SW480 (cell line): ENCODE data around the gene MLH3.
A peak's percentile ranks its signal among the peaks of the same experiment; 100 is the strongest.

Experiments used
- DNase-seq: peaks from one replicate; pipeline ENCODE4 v3.0.0-alpha.2; 2016; ENCODE audit warnings: low spot score

The MLH3 gene

GRCh38 chr14:75066691-75067090 lies 15.4 kb upstream of the MLH3 start:
- no peak for DNase-seq

GRCh38 chr14:75064205-75064567 lies 12.9 kb upstream of the MLH3 start:
- DNase-seq, result no peak

- DNase-seq, result peak; percentile 90
These were observed 12.4 kb upstream of the MLH3 start, which contains the start of gene ACYP1 for GRCh38 chr14:75063491-75064204. Gene ACYP1 (minus strand): TSS chr14:75064024. CDS start chr14:75063553, 471 bp downstream.

GRCh38 chr14:75063013-75063412 lies 11.7 kb upstream of the MLH3 start:
- DNase-seq, result peak; percentile 16

GRCh38 chr14:75060420-75060819 lies 9.2 kb upstream of the MLH3 start:
- no peak for DNase-seq

- DNase-seq, result no peak
These were observed 8.4 kb upstream of the MLH3 start for GRCh38 chr14:75059642-75060041.

GRCh38 chr14:75054421-75054820 lies 3.2 kb upstream of the MLH3 start:
- DNase-seq, result no peak

GRCh38 chr14:75053396-75054291 lies 2.4 kb upstream of the MLH3 start:
- DNase-seq, result no peak

- DNase-seq, result no peak
These were observed 261 bp upstream of the MLH3 start for GRCh38 chr14:75051556-75051899.

GRCh38 chr14:75049731-75050201 lies 1.5 kb downstream of the MLH3 start:
- DNase-seq, result no peak

- no peak for DNase-seq
These were observed 2.1 kb downstream of the MLH3 start for GRCh38 chr14:75049136-75049535.

- no peak for DNase-seq
These were observed 3.2 kb downstream of the MLH3 start for GRCh38 chr14:75048101-75048500.

GRCh38 chr14:75047506-75047905 lies 3.8 kb downstream of the MLH3 start:
- DNase-seq, result no peak

GRCh38 chr14:75046899-75047298 lies 4.4 kb downstream of the MLH3 start:
- DNase-seq, result no peak

- DNase-seq, result no peak
These were observed 5.0 kb downstream of the MLH3 start for GRCh38 chr14:75046275-75046674.

- DNase-seq, result no peak
These were observed 6.5 kb downstream of the MLH3 start for GRCh38 chr14:75044752-75045151.

GRCh38 chr14:75044322-75044721 lies 6.9 kb downstream of the MLH3 start:
- DNase-seq, result no peak

- DNase-seq, result peak; percentile 28
These were observed 9.2 kb downstream of the MLH3 start for GRCh38 chr14:75042035-75042434.

GRCh38 chr14:75041613-75042012 lies 9.7 kb downstream of the MLH3 start:
- peak; percentile 85 for DNase-seq

- DNase-seq, result no peak
These were observed 10.3 kb downstream of the MLH3 start for GRCh38 chr14:75040959-75041358.

GRCh38 chr14:75040507-75040906 lies 10.8 kb downstream of the MLH3 start:
- no peak for DNase-seq

- DNase-seq, result no peak
These were observed 18.3 kb downstream of the MLH3 start for GRCh38 chr14:75032939-75033338.

- DNase-seq, result no peak
These were observed 21.1 kb downstream of the MLH3 start for GRCh38 chr14:75030147-75030546.
